ENCODE data around the gene TIPARP. TPM values are rescaled to one million over a fixed set of nuclear protein-coding genes. Genes with fewer than 3 reads are reported as not detected.

TIPARP gene
- total and polyA plus RNA-seq, 2 of the 13 experiments (the other 11 are each of a cell fraction or from before 2014, with no cell fraction given) = 7.3 to 19.7 TPM

DNA sequence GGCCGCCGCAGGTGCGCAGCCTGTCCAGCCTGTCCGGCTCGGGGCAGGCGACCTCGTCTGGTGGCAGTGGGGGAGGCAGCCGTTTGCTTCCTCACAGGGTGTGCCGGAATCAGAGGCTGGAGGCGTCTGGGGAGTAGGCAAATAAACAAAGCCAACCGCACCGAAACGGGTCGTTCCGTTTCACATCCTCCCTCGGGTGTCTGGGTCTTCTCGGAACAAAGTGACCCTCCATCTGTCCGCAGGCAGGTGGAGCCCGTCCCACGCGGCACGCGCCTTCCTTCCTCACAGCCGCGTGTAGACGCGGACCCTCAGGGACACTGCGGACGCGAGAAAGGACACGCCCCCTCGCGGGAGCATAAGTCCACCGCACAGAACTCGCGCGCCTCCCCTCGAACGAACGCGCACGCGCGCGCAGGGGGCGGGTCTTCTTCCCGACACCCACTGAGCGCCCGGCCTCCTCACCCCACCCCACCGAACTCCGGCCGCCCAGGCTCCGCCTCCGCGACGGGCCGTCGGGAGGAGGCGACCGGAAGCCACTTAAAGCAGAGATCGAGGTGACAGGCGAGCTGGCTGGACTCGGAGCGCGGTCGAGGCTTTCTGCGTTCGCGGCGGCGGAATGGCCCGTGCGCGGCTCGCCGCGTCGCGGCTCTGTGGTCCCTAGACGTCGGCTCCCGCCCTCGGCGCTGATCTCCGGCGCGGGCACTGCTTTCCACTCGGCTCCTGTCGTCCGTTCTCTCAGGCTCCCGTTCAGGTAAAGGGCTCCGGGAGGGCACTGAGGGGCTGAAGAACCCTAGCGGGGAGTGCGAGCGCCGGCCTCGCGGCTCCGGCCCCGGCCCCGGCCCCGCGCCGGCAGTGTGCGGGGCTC is at the start of gene TIPARP (continued):
- TF ChIP-seq ZNF234 (CRISPR knock-in tag; conservative IDR thresholded peaks at IDR 0.05) = no peak; the same call in 1 of the 2 replicates
- TF ChIP-seq ZNF790 (CRISPR knock-in tag; IDR thresholded peaks at IDR 0.05; ENCODE audit: borderline replicate concordance) = 0 out of 2 replicates have a peak, but pooled peaks have one; percentile 63
- TF ChIP-seq, protein P1, sequence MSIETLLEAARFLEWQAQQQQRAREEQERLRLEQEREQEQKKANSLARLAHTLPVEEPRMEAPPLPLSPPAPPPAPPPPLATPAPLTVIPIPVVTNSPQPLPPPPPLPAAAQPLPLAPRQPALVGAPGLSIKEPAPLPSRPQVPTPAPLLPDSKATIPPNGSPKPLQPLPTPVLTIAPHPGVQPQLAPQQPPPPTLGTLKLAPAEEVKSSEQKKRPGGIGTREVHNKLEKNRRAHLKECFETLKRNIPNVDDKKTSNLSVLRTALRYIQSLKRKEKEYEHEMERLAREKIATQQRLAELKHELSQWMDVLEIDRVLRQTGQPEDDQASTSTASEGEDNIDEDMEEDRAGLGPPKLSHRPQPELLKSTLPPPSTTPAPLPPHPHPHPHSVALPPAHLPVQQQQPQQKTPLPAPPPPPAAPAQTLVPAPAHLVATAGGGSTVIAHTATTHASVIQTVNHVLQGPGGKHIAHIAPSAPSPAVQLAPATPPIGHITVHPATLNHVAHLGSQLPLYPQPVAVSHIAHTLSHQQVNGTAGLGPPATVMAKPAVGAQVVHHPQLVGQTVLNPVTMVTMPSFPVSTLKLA (IDR thresholded peaks at IDR 0.05) = peak; percentile 68
- TF ChIP-seq, protein P2, sequence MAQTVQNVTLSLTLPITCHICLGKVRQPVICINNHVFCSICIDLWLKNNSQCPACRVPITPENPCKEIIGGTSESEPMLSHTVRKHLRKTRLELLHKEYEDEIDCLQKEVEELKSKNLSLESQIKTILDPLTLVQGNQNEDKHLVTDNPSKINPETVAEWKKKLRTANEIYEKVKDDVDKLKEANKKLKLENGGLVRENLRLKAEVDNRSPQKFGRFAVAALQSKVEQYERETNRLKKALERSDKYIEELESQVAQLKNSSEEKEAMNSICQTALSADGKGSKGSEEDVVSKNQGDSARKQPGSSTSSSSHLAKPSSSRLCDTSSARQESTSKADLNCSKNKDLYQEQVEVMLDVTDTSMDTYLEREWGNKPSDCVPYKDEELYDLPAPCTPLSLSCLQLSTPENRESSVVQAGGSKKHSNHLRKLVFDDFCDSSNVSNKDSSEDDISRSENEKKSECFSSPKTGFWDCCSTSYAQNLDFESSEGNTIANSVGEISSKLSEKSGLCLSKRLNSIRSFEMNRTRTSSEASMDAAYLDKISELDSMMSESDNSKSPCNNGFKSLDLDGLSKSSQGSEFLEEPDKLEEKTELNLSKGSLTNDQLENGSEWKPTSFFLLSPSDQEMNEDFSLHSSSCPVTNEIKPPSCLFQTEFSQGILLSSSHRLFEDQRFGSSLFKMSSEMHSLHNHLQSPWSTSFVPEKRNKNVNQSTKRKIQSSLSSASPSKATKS (CRISPR knock-in tag; IDR thresholded peaks at IDR 0.05) = no peak
- TF ChIP-seq ZNF180 (CRISPR knock-in tag; IDR thresholded peaks at IDR 0.05; ENCODE audit: borderline replicate concordance, low read depth) = no peak
- TF ChIP-seq RBFOX2 (IDR thresholded peaks at IDR 0.05; ENCODE audit: low read depth, low read length) = peak; percentile 93
- TF ChIP-seq ZNF816 (CRISPR knock-in tag; IDR thresholded peaks at IDR 0.05; ENCODE audit: borderline replicate concordance) = peak; percentile 77
- TF ChIP-seq IRF9 (CRISPR knock-in tag; IDR thresholded peaks at IDR 0.05; ENCODE audit: borderline replicate concordance) = peak; percentile 96
- TF ChIP-seq ZNF543 (CRISPR knock-in tag; IDR thresholded peaks at IDR 0.05) = peak; percentile 94; the same call in 1 of the 2 replicates
- peak; percentile 32; the same call in 1 of the 2 replicates for TF ChIP-seq SOX13 (IDR thresholded peaks at IDR 0.05)
- TF ChIP-seq SOX13 (CRISPR knock-in tag; conservative IDR thresholded peaks at IDR 0.05 in 1 of 2, IDR thresholded peaks at IDR 0.05 in 1 of 2) = peak in 1 of 2 experiments; percentile 25; a peak in 1 of 4 replicates
- peak; percentile 82 for TF ChIP-seq MED1 (CRISPR knock-in tag; IDR thresholded peaks at IDR 0.05)
- peak; percentile 57 for TF ChIP-seq BHLHE40 (IDR thresholded peaks at IDR 0.05; ENCODE audit: low read length)
- no peak for TF ChIP-seq REXO4 (CRISPR knock-in tag; IDR thresholded peaks at IDR 0.05; ENCODE audit: borderline replicate concordance)
- TF ChIP-seq, protein P3, sequence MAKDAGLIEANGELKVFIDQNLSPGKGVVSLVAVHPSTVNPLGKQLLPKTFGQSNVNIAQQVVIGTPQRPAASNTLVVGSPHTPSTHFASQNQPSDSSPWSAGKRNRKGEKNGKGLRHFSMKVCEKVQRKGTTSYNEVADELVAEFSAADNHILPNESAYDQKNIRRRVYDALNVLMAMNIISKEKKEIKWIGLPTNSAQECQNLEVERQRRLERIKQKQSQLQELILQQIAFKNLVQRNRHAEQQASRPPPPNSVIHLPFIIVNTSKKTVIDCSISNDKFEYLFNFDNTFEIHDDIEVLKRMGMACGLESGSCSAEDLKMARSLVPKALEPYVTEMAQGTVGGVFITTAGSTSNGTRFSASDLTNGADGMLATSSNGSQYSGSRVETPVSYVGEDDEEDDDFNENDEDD (CRISPR knock-in tag; IDR thresholded peaks at IDR 0.05; ENCODE audit: borderline replicate concordance) = peak; percentile 62; the same call in 1 of the 2 replicates
- no peak for TF ChIP-seq ZNF24 (IDR thresholded peaks at IDR 0.05)
- TF ChIP-seq SIN3B (IDR thresholded peaks at IDR 0.05; ENCODE audit: low read length) = no peak
- TF ChIP-seq GZF1 (CRISPR knock-in tag; IDR thresholded peaks at IDR 0.05) = no peak
- peak; percentile 80 for TF ChIP-seq SKIL (CRISPR knock-in tag; IDR thresholded peaks at IDR 0.05; ENCODE audit: borderline replicate concordance)
